Measurements from ENCODE around the gene MUC20. TPM values are rescaled to one million over a fixed set of nuclear protein-coding genes. Genes with fewer than 3 reads are reported as not detected.
"Not testable (repeated sequence)": the region's sequence is repeated elsewhere in the genome, so short reads cannot be mapped to it uniquely, and the experiment has no call there.

Gene MUC20
- total RNA-seq, 1 experiment from 2014 or later = not detected

DNA sequence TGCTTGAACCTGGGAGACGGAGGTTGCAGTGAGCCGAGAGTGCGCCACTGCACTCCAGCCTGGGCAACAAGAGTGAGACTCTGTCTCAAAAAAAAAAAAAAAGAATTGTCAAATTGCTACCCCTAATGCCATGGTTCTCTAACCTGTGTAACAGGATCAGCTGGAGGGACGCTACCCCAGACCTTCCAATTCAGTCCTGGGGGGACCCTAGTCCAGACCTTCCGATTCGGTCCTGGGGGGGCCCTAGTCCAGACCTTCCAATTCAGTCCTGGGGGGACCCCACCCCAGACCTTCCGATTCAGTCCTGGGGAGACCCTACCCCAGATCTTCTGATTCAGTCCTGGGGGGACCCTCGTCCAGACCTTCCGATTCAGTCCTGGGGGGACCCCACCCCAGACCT lies 29.8 kb upstream of the MUC20 start:
- Histone ChIP-seq H3K27me3 (ENCODE audit: control insufficient read depth, insufficient read depth, low read length) (no peaks in the 10 kb centered on the region), H3K36me3 (ENCODE audit: control insufficient read depth, insufficient read depth, low read length) (no peaks in the 10 kb centered on the region), H3K4me3 (ENCODE audit: low read depth in 2 of 2, low read length in 2 of 2) (no peak overlapping the region), H3K27ac (ENCODE audit: low read length) (no peak overlapping the region), H3K4me1 (ENCODE audit: control insufficient read depth, insufficient read depth, low read length) (no peaks in the 10 kb centered on the region), H3K9me3 (ENCODE audit: control insufficient read depth, insufficient read depth, low read depth, low read length) (no peaks in the 10 kb centered on the region)
- TF ChIP-seq POLR2AphosphoS5 (IDR thresholded peaks at IDR 0.05; ENCODE audit: low read depth, low read length) = no peak
- TF ChIP-seq, protein P1, sequence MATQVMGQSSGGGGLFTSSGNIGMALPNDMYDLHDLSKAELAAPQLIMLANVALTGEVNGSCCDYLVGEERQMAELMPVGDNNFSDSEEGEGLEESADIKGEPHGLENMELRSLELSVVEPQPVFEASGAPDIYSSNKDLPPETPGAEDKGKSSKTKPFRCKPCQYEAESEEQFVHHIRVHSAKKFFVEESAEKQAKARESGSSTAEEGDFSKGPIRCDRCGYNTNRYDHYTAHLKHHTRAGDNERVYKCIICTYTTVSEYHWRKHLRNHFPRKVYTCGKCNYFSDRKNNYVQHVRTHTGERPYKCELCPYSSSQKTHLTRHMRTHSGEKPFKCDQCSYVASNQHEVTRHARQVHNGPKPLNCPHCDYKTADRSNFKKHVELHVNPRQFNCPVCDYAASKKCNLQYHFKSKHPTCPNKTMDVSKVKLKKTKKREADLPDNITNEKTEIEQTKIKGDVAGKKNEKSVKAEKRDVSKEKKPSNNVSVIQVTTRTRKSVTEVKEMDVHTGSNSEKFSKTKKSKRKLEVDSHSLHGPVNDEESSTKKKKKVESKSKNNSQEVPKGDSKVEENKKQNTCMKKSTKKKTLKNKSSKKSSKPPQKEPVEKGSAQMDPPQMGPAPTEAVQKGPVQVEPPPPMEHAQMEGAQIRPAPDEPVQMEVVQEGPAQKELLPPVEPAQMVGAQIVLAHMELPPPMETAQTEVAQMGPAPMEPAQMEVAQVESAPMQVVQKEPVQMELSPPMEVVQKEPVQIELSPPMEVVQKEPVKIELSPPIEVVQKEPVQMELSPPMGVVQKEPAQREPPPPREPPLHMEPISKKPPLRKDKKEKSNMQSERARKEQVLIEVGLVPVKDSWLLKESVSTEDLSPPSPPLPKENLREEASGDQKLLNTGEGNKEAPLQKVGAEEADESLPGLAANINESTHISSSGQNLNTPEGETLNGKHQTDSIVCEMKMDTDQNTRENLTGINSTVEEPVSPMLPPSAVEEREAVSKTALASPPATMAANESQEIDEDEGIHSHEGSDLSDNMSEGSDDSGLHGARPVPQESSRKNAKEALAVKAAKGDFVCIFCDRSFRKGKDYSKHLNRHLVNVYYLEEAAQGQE (IDR thresholded peaks at IDR 0.05; ENCODE audit: insufficient read depth in 1 of 2, low read depth in 2 of 2, low read length in 1 of 2) = no peak
- TF ChIP-seq, protein P2, sequence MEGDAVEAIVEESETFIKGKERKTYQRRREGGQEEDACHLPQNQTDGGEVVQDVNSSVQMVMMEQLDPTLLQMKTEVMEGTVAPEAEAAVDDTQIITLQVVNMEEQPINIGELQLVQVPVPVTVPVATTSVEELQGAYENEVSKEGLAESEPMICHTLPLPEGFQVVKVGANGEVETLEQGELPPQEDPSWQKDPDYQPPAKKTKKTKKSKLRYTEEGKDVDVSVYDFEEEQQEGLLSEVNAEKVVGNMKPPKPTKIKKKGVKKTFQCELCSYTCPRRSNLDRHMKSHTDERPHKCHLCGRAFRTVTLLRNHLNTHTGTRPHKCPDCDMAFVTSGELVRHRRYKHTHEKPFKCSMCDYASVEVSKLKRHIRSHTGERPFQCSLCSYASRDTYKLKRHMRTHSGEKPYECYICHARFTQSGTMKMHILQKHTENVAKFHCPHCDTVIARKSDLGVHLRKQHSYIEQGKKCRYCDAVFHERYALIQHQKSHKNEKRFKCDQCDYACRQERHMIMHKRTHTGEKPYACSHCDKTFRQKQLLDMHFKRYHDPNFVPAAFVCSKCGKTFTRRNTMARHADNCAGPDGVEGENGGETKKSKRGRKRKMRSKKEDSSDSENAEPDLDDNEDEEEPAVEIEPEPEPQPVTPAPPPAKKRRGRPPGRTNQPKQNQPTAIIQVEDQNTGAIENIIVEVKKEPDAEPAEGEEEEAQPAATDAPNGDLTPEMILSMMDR (IDR thresholded peaks at IDR 0.05) = no peak
- TF ChIP-seq TCF7L2 (IDR thresholded peaks at IDR 0.05; ENCODE audit: low read depth, low read length) = no peak
- TF ChIP-seq SIN3A (IDR thresholded peaks at IDR 0.05; ENCODE audit: borderline replicate concordance, insufficient read depth, low read depth, low read length) = no peak
- no TSS peak for BruUV-seq (replicated peaks)
- ChIA-PET CTCF (no interaction called here), POLR2A (no interaction called here)
- in situ Hi-C loops (cut with HindIII; ENCODE audit: low pct_unique_long_range_greater_than_20kb, low sequenced_read_pairs) = no loop called here
- ATAC-seq = no peak
- DNase-seq (ENCODE audit: low read depth, low spot score) = no peak
- intact Hi-C loops (cut with micrococcal nuclease; ENCODE audit: unreplicated experiment) = no loop called here

DNA sequence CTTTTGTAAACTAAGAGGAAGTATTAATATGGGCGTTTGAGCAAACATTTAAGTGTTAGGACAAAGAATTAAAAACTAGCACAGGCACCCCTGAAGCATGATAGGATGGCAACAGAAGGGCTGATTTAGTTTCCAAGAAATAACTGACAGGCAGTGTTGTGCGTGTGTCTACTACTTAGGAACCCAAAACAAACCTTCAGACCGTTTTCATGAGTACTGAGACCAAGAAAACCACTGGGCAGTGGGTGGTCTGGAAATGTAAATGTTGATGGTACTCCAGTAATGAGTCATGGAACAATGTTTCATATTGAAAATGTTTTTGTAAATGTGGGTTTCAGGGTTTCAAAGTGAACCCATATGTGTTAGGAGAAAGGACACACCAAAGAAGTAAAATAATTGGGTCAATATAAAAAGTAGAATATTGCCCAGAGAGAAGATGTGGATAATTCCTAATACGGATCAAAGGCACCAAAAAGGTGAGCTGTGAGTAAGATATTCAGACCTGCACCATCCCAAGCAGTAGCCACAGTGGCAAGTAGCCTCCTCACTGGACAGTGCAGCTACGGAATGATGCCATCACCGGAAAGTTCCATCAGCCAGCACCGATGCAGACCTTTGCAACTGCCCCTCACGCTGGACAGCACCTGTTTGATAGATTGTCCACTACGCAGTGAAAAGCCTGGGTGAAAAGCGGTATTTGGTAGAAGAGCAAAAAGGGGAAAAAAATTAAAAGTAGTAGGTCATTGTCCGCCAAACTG lies 29.0 kb upstream of the MUC20 start:
- not testable (repeated sequence) for DNase-seq (ENCODE audit: low read depth, low spot score); H3K36me3 ChIP-seq (ENCODE audit: control insufficient read depth, insufficient read depth, low read length)

DNA sequence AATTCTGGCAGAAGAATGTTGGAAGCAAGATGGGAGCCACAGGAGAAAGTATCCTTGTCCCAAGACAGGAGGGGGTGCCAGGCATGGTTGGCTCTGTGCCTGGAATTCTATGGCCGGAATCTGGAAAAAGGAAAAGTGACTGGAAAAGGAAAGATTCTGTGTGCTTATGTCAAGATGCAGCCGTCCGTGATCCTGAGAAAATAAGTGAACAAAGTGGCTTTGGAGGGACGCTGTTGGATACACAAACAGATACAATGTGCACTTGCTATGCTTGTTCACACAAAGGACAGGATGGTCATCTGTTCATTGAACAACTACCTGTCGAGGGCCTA lies 28.5 kb upstream of the MUC20 start:
- CTCF ChIA-PET = no interaction called here
- Histone ChIP-seq H3K9me3 (ENCODE audit: control insufficient read depth, insufficient read depth, low read depth, low read length) (no peaks in the 10 kb centered on the region), H3K27me3 (ENCODE audit: control insufficient read depth, insufficient read depth, low read length) (no peaks in the 10 kb centered on the region), H3K36me3 (ENCODE audit: control insufficient read depth, insufficient read depth, low read length) (no peaks in the 10 kb centered on the region), H3K27ac (ENCODE audit: low read length) (no peak overlapping the region), H3K4me3 (ENCODE audit: low read depth in 2 of 2, low read length in 2 of 2) (no peak overlapping the region), H3K4me1 (ENCODE audit: control insufficient read depth, insufficient read depth, low read length) (no peaks in the 10 kb centered on the region)
- ATAC-seq (no peak), DNase-seq (ENCODE audit: low read depth, low spot score) (no peak)
- intact Hi-C loops (cut with micrococcal nuclease; ENCODE audit: unreplicated experiment) = no loop called here
- TF ChIP-seq POLR2AphosphoS5 (IDR thresholded peaks at IDR 0.05; ENCODE audit: low read depth, low read length) (no peak), SIN3A (IDR thresholded peaks at IDR 0.05; ENCODE audit: borderline replicate concordance, insufficient read depth, low read depth, low read length) (no peak), TCF7L2 (IDR thresholded peaks at IDR 0.05; ENCODE audit: low read depth, low read length) (no peak)
- TF ChIP-seq, protein P2 (IDR thresholded peaks at IDR 0.05) = no peak
- TF ChIP-seq, protein P1 (IDR thresholded peaks at IDR 0.05; ENCODE audit: insufficient read depth in 1 of 2, low read depth in 2 of 2, low read length in 1 of 2) = no peak
- no TSS peak for BruUV-seq (replicated peaks)
- in situ Hi-C loops (cut with HindIII; ENCODE audit: low pct_unique_long_range_greater_than_20kb, low sequenced_read_pairs) = no loop called here
- POLR2A ChIA-PET = no interaction called here

More for the DNA sequence above, 29.0 kb upstream of the MUC20 start:
- H3K4me3 ChIP-seq (ENCODE audit: low read depth in 2 of 2, low read length in 2 of 2); POLR2A ChIA-PET; intact Hi-C loops (cut with micrococcal nuclease; ENCODE audit: unreplicated experiment); ATAC-seq; in situ Hi-C loops (cut with HindIII; ENCODE audit: low pct_unique_long_range_greater_than_20kb, low sequenced_read_pairs); H3K9me3 ChIP-seq (ENCODE audit: control insufficient read depth, insufficient read depth, low read depth, low read length); H3K27me3 ChIP-seq (ENCODE audit: control insufficient read depth, insufficient read depth, low read length); CTCF ChIA-PET; H3K4me1 ChIP-seq (ENCODE audit: control insufficient read depth, insufficient read depth, low read length); H3K27ac ChIP-seq (ENCODE audit: low read length): not testable (repeated sequence)
- TSS peak; percentile 33 for BruUV-seq (replicated peaks)
